Measurements from ENCODE around the gene GALNT9. TPM values are rescaled to one million over a fixed set of nuclear protein-coding genes. Genes with fewer than 3 reads are reported as not detected.
"Not testable (repeated sequence)": the region's sequence is repeated elsewhere in the genome, so short reads cannot be mapped to it uniquely, and the experiment has no call there.

Gene GALNT9
- total RNA-seq, 2 donors from 2014 or later: 4.0 to 10.8 TPM

- H3K4me3 ChIP-seq: no peak overlapping the region
- no peak for DNase-seq (ENCODE audit: low spot score)
- H3K9me3 ChIP-seq: no peaks in the 10 kb centered on the region
- TF ChIP-seq CTCF (IDR thresholded peaks at IDR 0.05): no peak
- H3K27ac ChIP-seq: no peak overlapping the region
- H3K4me1 ChIP-seq: no peaks in the 10 kb centered on the region
- H3K27me3 ChIP-seq: no peaks in the 10 kb centered on the region
- H3K36me3 ChIP-seq: no peaks in the 10 kb centered on the region
Measured at GRCh38 chr12:132246997-132247717, 82.2 kb downstream of the GALNT9 start.

GRCh38 chr12:132245521-132246101, 83.8 kb downstream of the GALNT9 start:
- no peak for TF ChIP-seq CTCF (IDR thresholded peaks at IDR 0.05)
- no peak overlapping the region for H3K4me3 ChIP-seq
- no peaks in the 10 kb centered on the region for H3K4me1 ChIP-seq
- DNase-seq (ENCODE audit: low spot score): no peak
- no peak overlapping the region for H3K27ac ChIP-seq
- H3K27me3 ChIP-seq: no peaks in the 10 kb centered on the region
- no peaks in the 10 kb centered on the region for H3K36me3 ChIP-seq
- H3K9me3 ChIP-seq: no peaks in the 10 kb centered on the region

GRCh38 chr12:132244724-132245295, 84.6 kb downstream of the GALNT9 start:
- Histone ChIP-seq H3K27me3 (no peaks in the 10 kb centered on the region), H3K4me1 (no peaks in the 10 kb centered on the region), H3K27ac (no peak overlapping the region), H3K36me3 (no peaks in the 10 kb centered on the region), H3K9me3 (no peaks in the 10 kb centered on the region), H3K4me3 (no peak overlapping the region)
- DNase-seq (ENCODE audit: low spot score): no peak
- no peak for TF ChIP-seq CTCF (IDR thresholded peaks at IDR 0.05)

- no peak for DNase-seq (ENCODE audit: low spot score)
- no peak overlapping the region for H3K4me3 ChIP-seq
- H3K4me1 ChIP-seq: no peaks in the 10 kb centered on the region
- H3K9me3 ChIP-seq: no peaks in the 10 kb centered on the region
- H3K27me3 ChIP-seq: no peaks in the 10 kb centered on the region
- TF ChIP-seq CTCF (IDR thresholded peaks at IDR 0.05): no peak
- no peaks in the 10 kb centered on the region for H3K36me3 ChIP-seq
- no peak overlapping the region for H3K27ac ChIP-seq
Measured at GRCh38 chr12:132243596-132244310, 85.6 kb downstream of the GALNT9 start.

- not testable (repeated sequence) for H3K4me1 ChIP-seq; H3K36me3 ChIP-seq; H3K9me3 ChIP-seq; H3K27ac ChIP-seq; DNase-seq (ENCODE audit: low spot score); H3K4me3 ChIP-seq; H3K27me3 ChIP-seq
Measured at GRCh38 chr12:132243171-132243570, 86.2 kb downstream of the GALNT9 start.

- DNase-seq (ENCODE audit: low spot score); H3K4me3 ChIP-seq; H3K27ac ChIP-seq; H3K9me3 ChIP-seq; H3K36me3 ChIP-seq; H3K27me3 ChIP-seq; H3K4me1 ChIP-seq: not testable (repeated sequence)
Measured at GRCh38 chr12:132240669-132241007, 88.8 kb downstream of the GALNT9 start.
